CD4-positive, alpha-beta T cell treated with Interleukin-15 for 4 hours (primary cell): ENCODE results near the gene C1QTNF8.

Experiments
- DNase-seq: peaks from one replicate; pipeline ENCODE4 v3.0.0-alpha.2; 2020; ENCODE audit warnings: low spot score

The C1QTNF8 gene

GRCh38 chr16:1108299-1109252 is 12.5 kb upstream of the C1QTNF8 start:
- DNase-seq: no peak

- no peak for DNase-seq
Observed at GRCh38 chr16:1107731-1108130, 11.7 kb upstream of the C1QTNF8 start.

GRCh38 chr16:1107141-1107540 is 11.1 kb upstream of the C1QTNF8 start:
- no peak for DNase-seq

- DNase-seq: no peak
Observed at GRCh38 chr16:1106659-1107058, 10.6 kb upstream of the C1QTNF8 start.

- peak; percentile 7 for DNase-seq
Observed at GRCh38 chr16:1105888-1106620, 10.0 kb upstream of the C1QTNF8 start.

- no peak for DNase-seq
Observed at GRCh38 chr16:1103636-1103980, 7.6 kb upstream of the C1QTNF8 start.

GRCh38 chr16:1102921-1103635 is 7.0 kb upstream of the C1QTNF8 start:
- DNase-seq: peak; percentile 62

- no peak for DNase-seq
Observed at GRCh38 chr16:1102333-1102700, 6.3 kb upstream of the C1QTNF8 start.

GRCh38 chr16:1101573-1102332 is 5.7 kb upstream of the C1QTNF8 start:
- no peak for DNase-seq

GRCh38 chr16:1101133-1101532 is 5.1 kb upstream of the C1QTNF8 start:
- DNase-seq: no peak

GRCh38 chr16:1100084-1100800 is 4.2 kb upstream of the C1QTNF8 start:
- no peak for DNase-seq

GRCh38 chr16:1099189-1100083 is 3.4 kb upstream of the C1QTNF8 start:
- no peak for DNase-seq

- no peak for DNase-seq
Observed at GRCh38 chr16:1098266-1098991, 2.4 kb upstream of the C1QTNF8 start.

GRCh38 chr16:1097800-1098199 is 1.8 kb upstream of the C1QTNF8 start:
- DNase-seq: no peak

- no peak for DNase-seq
Observed at GRCh38 chr16:1097156-1097555, 1.1 kb upstream of the C1QTNF8 start.

- no peak for DNase-seq
Observed at GRCh38 chr16:1095450-1096168, 435 bp downstream of the C1QTNF8 start.

GRCh38 chr16:1094601-1095449 is 1.2 kb downstream of the C1QTNF8 start:
- DNase-seq: no peak

GRCh38 chr16:1094124-1094479 is 1.9 kb downstream of the C1QTNF8 start:
- no peak for DNase-seq
